ELF-1 (cell line): ENCODE measurements around the gene PAX3.

ENCODE experiments used
- DNase-seq: peaks from one replicate; pipeline ENCODE4 v3.0.0-alpha.2; 2016; ENCODE audit warnings: low read depth, low spot score

The PAX3 gene

GRCh38 chr2:222298311-222299150 is at the start of gene PAX3:
TSS of gene PAX3 (minus strand) at chr2:222298998. CDS start at chr2:222298615, 383 bp downstream.
- peak; percentile 74 for DNase-seq

- DNase-seq: no peak
These were observed 42.5 kb upstream of the PAX3 start for GRCh38 chr2:222341331-222341730.

GRCh38 chr2:222338374-222338773 is 39.6 kb upstream of the PAX3 start:
- DNase-seq: no peak

GRCh38 chr2:222336931-222337330 is 38.1 kb upstream of the PAX3 start:
- DNase-seq: no peak

GRCh38 chr2:222336442-222336841 is 37.6 kb upstream of the PAX3 start:
- DNase-seq: no peak

GRCh38 chr2:222334914-222335313 is 36.1 kb upstream of the PAX3 start:
- DNase-seq: no peak

- no peak for DNase-seq
These were observed 34.6 kb upstream of the PAX3 start for GRCh38 chr2:222333397-222333796.

- DNase-seq: no peak
These were observed 33.3 kb upstream of the PAX3 start for GRCh38 chr2:222332116-222332515.

GRCh38 chr2:222330910-222331309 is 32.1 kb upstream of the PAX3 start:
- no peak for DNase-seq

- no peak for DNase-seq
These were observed 23.4 kb upstream of the PAX3 start for GRCh38 chr2:222322236-222322635.

GRCh38 chr2:222320436-222321395 is 21.9 kb upstream of the PAX3 start:
- DNase-seq: peak; percentile 52

GRCh38 chr2:222319586-222320435 is 21.0 kb upstream of the PAX3 start:
- peak; percentile 71 for DNase-seq

GRCh38 chr2:222318712-222319585 is 20.2 kb upstream of the PAX3 start:
- DNase-seq: peak; percentile 60

- peak; percentile 93 for DNase-seq
These were observed 19.4 kb upstream of the PAX3 start for GRCh38 chr2:222318026-222318711.

GRCh38 chr2:222315443-222316121 is 16.8 kb upstream of the PAX3 start:
- no peak for DNase-seq

- no peak for DNase-seq
These were observed 15.0 kb upstream of the PAX3 start for GRCh38 chr2:222313816-222314215.

GRCh38 chr2:222311978-222312738 is 13.4 kb upstream of the PAX3 start:
- DNase-seq: no peak

GRCh38 chr2:222311319-222311977 is 12.7 kb upstream of the PAX3 start:
- DNase-seq: peak; percentile 76
